Measurements from ENCODE around the gene MATN3. TPM values are rescaled to one million over a fixed set of nuclear protein-coding genes. Genes with fewer than 3 reads are reported as not detected.

MATN3 gene
- total and polyA plus RNA-seq, 2 of the 13 experiments (the other 11 are each of a cell fraction or from before 2014, with no cell fraction given) = 36.1 to 208 TPM

- TF ChIP-seq RNF2 (conservative IDR thresholded peaks at IDR 0.05; ENCODE audit: low read depth) (peak; percentile 72; the same call in 1 of the 2 replicates), BCL3 (CRISPR knock-in tag; IDR thresholded peaks at IDR 0.05) (peak; percentile 96), KLF11 (CRISPR knock-in tag; IDR thresholded peaks at IDR 0.05) (0 out of 2 replicates have a peak, but pooled peaks have one; percentile 54), ZNF549 (CRISPR knock-in tag; IDR thresholded peaks at IDR 0.05) (no peak), ZFY (CRISPR knock-in tag; IDR thresholded peaks at IDR 0.05) (peak; percentile 95), EEA1 (CRISPR knock-in tag; IDR thresholded peaks at IDR 0.05; ENCODE audit: borderline replicate concordance) (peak; percentile 94; the same call in 1 of the 2 replicates), NONO (IDR thresholded peaks at IDR 0.05) (no peak), NONO (CRISPR knock-in tag; conservative IDR thresholded peaks at IDR 0.05) (peak; percentile 96), HOMEZ (CRISPR knock-in tag; IDR thresholded peaks at IDR 0.05; ENCODE audit: low read depth) (peak; percentile 28; the same call in 1 of the 2 replicates), MIER3 (CRISPR knock-in tag; IDR thresholded peaks at IDR 0.05; ENCODE audit: borderline replicate concordance) (peak; percentile 67), RBM39 (IDR thresholded peaks at IDR 0.05; ENCODE audit: low read depth, low read length, poor library complexity, severe bottlenecking) (peak; percentile 39), TSC22D2 (CRISPR knock-in tag; IDR thresholded peaks at IDR 0.05; ENCODE audit: borderline replicate concordance) (0 out of 2 replicates have a peak, but pooled peaks have one; percentile 73), ZNF773 (CRISPR knock-in tag; IDR thresholded peaks at IDR 0.05; ENCODE audit: borderline replicate concordance) (no peak), MED13 (CRISPR knock-in tag; IDR thresholded peaks at IDR 0.05) (peak; percentile 68; the same call in 1 of the 2 replicates), ZNF766 (CRISPR knock-in tag; IDR thresholded peaks at IDR 0.05; ENCODE audit: borderline replicate concordance) (peak; percentile 82; the same call in 1 of the 2 replicates), DBP (CRISPR knock-in tag; IDR thresholded peaks at IDR 0.05; ENCODE audit: not compliant biosample characterization) (peak; percentile 86), DR1 (CRISPR knock-in tag; IDR thresholded peaks at IDR 0.05) (peak; percentile 79), GFI1 (CRISPR knock-in tag; IDR thresholded peaks at IDR 0.05; ENCODE audit: borderline replicate concordance) (peak; percentile 65; the same call in 1 of the 2 replicates), TIGD3 (CRISPR knock-in tag; IDR thresholded peaks at IDR 0.05; ENCODE audit: borderline replicate concordance) (peak; percentile 97), E2F5 (CRISPR knock-in tag; conservative IDR thresholded peaks at IDR 0.05) (peak; percentile 65), CBX1 (IDR thresholded peaks at IDR 0.05; ENCODE audit: low read depth) (peak; percentile 97), MEF2D (CRISPR knock-in tag; IDR thresholded peaks at IDR 0.05) (peak; percentile 87), SRSF4 (IDR thresholded peaks at IDR 0.05; ENCODE audit: low read depth, low read length, poor library complexity, severe bottlenecking) (no peak), RBFOX2 (IDR thresholded peaks at IDR 0.05; ENCODE audit: low read depth, low read length) (peak; percentile 98), RELA (CRISPR knock-in tag; IDR thresholded peaks at IDR 0.05) (no peak)
Measured at GRCh38 chr2:19989667-19990415, 22.6 kb downstream of the MATN3 start, which contains the start of gene WDR35 (continued).

Data from HepG2 (cell line).